Superior temporal gyrus (tissue), 1 donor: ENCODE data around the gene CHN2.
"Not testable (repeated sequence)": the region's sequence is repeated elsewhere in the genome, so short reads cannot be mapped to it uniquely, and the experiment has no call there.

Source experiments
- DNase-seq: peaks from one replicate; pipeline ENCODE4 v3.0.0-alpha.2; 2016; ENCODE audit errors: extremely low spot score

Gene CHN2

DNA sequence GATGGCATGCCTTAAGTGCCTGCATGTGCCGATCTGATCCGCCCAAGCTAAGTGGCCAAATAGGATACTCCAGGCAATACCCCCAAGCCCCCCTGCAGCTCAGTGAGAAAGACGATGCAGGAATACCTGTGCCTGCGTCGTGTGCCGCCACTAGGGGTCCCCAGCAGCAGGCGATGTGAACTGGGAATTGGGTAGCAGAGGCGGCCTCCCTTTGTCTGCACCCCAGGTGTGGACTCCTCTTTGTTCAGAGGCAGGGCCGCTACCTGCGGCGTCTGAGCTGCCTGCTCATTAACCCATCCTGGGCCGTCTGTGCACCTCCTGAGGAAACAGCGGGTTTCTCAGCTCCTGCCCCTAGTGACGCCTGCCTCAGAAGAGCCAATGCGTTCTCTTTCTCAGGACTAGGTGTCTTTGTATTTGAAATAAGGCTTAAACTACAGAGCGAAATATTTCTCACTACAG lies 4.8 kb upstream of the CHN2 start:
- peak; percentile 82 for DNase-seq

DNA sequence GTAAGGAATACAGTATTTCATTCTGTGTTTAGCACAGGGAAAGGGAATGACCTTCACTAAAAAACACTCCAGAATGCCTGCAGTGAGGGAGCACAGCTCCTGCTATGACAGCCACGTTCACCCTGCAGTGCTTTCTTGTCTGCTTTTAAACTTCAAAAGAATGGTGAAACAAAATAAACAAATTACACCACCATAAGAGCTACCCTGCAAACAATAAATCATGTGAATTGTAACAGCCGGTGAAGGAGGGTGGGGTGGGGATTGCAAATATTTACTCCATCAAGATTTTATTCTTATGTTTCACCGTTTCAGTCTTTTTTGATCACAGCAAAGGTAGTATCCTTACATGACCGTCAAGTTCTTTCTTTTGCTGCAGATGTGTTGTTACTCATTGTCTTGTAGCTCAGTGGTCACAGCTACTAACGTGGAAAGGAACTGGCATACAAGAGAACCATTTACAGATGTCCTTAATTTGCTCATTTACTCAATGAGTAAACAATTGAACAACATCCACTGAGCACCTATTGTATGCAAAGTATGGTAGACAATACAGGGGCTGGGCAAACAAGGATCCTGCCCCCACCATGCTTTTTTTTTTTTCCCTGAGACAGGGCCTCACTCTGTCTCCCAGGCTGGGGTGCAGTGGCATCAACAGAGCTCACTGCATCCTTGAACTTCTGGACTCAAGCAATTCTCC lies 4.1 kb upstream of the CHN2 start:
- no peak for DNase-seq

DNA sequence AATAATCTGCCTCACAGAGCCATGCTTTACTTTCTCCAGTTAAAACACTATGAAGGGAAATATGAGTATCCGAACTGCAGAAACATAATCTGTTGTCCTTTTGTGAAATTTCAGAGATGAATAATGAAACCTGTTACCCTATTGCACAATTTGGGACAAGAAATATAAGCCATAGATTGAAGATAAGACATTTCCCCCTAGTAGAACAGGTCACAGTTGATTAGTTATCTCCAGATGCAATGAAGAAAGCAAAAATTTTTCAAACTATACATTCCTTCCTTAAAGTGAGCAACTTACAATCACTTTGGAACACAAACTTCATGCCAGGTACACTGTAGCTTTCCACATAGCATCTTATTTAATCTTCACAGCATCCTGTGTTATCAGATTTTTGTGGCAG lies 2.3 kb upstream of the CHN2 start:
- DNase-seq: no peak

DNA sequence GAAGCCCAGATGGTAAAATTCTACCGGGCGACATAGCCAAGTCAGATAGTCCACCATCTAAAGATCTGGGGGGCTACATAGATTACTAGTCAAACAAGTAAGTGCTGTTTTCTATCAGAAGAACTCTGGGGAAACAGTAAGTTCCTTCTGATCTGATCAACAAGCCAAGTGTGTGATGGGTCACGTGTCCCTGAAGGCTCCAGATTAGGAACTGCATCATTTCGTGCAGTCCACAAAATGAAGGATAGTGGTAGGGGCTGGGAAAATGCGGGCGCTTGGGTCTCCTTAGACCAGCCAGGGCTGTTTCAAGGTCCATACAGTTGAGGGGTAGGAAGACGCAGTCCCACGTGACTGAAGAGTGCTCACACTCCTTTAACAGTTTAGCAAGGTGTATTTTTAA lies 1.8 kb upstream of the CHN2 start:
- DNase-seq: peak; percentile 35

DNA sequence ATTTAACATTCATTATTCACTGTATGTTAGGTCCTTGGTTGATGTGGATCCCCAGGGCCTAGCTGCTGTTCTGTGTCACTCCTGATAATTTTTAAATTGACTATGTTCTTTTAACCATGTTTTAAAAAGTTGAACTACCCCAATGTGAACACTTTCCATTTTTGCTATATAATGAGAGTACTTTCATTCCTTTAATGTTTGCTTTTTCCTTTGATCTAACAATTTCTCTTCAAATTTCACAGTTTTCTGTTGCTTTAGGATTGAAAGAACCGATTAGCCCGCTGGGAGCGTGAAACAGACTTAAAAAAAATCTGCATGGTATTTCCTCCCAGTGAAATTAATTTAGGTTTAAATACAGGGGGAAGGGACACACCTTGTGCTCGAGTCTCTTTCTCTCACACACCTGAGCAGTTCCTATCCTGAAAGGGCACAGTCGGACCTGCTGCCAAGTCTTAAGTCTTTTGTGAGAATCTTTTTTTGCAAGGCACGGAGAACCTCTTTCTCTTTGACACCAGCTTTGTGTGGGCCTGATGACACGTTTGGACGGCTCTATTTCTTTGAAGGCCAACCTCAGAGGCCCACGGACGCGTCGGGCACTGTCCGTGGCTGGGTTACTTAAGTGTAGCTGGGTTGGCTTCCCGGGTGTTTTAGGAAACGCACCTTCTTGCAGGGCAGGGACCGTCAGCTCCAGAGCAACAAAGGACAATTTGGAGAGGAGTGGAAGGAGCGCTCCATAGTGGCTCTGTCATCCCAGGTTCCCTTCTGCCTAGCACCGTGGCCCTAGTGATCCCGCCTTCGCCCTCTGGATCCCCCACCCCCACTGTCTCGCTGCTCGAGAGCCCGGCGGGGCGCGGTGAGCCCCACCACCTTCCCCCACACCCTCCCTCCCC lies 1.0 kb upstream of the CHN2 start:
- peak; percentile 38 for DNase-seq

DNA sequence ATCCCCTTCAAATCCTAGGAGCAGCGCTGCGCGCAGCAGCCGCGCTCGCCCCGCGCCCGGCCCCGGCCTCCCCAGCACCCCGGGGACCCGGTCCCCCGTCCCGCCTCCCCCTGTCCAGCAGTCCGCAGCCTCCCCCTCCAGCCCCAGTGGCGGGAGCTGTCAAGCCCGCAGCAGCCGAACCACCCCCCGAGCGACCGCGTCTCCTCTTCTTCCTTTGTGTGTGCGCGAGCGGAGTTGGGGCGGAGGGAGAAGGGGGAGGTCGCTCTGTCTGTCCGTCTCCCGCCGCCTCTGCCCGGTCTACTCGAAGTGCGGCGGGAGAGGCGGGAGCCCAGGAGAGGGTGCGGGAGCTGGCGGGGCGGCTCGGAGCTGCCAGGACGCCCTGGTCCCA lies 375 bp upstream of the CHN2 start:
- no peak for DNase-seq

DNA sequence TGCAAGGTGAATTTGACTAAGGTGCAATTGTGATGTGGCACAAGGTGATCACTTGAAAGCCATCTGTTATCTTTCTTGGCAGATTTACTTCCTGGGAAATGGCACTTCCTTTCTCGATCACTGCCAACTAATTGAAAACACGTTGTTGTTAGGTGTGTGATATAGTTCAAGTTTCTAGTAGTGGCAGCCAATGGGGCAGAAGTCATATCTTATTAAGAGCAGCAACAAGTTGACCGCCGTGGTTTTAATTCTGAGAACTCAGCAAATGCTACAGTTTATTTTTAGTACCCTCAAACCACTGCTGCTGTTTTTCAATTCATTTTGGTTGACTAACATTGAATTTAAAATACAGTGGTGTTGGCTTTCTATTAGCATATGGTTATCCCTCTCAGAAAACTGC lies 1.6 kb downstream of the CHN2 start:
- peak; percentile 40 for DNase-seq

DNA sequence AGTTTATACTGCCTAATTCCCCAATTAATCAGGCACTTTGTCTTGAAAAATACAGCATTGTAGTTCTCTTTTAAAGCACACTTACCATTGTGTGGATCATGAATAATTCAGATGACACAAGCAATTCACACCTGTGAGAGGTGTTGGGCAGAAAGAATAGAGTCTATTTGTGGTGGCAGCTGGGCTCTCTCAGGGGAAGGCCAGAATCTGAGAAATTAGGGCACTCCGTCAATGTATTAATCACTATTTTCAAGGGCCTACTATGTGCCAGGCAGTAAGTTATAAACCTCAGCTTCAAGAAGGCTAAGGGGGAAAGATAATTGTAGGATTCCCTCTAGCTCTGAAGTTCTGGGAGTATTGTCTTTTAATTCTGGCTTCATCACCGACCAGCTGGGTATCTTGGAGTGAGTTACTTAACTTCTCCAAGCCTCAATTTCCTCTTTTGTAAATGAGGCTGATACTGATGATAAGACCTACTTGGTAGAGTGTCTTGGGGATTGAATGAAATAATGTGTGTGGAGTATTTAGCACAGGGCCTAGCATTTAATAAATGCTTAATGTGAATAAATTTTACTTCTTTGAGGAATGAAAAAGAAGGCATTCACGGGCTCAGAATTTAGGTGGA lies 2.5 kb downstream of the CHN2 start:
- DNase-seq: no peak

DNA sequence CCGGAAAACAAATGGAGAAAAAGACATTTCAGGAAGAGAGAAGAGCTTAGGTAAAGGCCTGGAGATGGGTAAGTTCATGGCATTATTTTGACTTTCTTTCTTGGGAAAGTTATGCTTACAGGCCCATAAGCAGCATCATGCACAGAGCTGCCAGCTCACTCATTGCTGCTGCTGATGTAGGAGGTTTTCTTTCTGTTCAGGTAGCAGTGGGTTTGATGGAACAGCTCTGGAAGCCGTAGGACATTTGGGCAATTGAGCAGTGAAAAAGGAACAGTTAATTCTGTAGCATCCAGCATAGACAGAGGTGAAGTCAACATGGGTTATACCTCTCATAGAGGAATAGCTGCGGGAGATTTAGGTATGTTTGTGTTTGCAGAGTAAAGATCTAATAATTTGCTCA lies 3.3 kb downstream of the CHN2 start:
- DNase-seq: no peak

DNA sequence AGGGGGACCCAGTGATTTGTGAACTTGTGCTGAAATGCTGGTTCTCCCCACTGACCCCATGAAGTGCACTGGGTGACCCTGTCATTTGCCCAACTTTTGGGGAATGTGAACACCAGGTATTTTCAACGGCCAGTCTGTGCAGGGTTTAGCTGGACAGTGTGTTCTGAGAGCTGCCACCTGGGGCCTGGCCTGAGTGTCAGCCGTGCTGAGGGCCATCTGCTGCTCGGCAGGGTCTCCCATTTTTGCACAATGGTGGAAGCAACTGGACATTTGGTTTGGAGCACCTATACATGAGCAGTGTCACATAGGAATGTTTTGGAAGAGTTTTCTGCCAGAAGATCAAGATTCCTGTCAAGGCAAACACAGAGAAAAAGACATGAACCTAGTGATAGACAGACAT lies 5.2 kb downstream of the CHN2 start:
- DNase-seq: no peak

DNA sequence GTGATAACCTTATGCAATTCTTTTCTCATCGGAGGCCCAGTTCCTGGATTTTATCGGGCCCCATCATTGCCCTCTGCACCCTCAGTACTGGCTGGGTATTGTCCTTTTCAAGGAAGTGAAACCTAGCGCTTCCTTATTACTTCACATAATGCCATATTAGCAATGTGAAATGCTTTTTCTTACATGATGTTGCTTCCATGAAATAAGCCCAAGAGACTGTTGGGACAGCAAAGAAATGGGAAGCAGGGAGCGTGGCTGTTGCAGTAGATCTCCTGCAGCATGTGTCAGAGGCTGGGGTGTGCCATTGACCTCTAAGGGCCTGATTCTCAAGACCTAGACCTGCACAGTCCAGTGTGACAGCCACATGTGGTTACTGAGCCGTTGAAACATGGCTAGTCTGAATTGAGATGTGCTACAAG lies 8.1 kb downstream of the CHN2 start:
- no peak for DNase-seq

DNA sequence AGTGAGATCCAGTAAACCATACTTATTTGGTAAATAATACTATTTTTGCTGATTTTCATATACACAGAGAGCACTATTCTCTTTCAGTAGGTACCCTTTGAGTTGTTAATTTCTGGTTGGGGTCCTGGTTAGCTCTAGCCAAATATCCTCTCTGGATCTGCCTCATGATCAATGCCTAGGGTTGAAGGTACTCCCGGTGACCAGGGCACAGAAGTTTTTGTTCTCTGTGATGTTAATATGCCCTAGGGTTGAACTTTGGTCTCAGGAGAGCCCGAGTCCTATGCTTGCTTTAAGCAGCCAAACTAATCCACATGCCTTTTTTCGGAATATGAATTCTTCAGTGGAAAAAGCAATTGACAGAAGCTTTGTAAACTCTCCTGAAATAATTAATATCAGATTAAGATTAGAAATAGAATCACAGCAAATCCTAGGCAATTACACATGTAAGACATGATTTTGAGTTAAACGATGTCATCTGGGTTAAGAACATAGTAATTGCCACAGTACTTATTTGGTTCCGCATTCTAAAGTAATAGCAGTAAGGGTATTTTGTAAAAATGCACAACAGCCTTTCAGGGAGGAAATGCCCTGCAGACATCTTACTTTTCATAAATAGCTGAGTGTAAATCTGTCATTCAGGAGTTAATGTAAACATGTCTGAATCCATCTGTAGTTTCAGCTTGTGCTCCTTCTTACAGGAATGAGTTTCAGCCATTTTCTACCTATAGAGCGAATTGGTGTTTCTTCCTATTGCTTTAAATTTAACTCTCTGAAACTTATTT lies 10.1 kb downstream of the CHN2 start:
- DNase-seq: no peak

DNA sequence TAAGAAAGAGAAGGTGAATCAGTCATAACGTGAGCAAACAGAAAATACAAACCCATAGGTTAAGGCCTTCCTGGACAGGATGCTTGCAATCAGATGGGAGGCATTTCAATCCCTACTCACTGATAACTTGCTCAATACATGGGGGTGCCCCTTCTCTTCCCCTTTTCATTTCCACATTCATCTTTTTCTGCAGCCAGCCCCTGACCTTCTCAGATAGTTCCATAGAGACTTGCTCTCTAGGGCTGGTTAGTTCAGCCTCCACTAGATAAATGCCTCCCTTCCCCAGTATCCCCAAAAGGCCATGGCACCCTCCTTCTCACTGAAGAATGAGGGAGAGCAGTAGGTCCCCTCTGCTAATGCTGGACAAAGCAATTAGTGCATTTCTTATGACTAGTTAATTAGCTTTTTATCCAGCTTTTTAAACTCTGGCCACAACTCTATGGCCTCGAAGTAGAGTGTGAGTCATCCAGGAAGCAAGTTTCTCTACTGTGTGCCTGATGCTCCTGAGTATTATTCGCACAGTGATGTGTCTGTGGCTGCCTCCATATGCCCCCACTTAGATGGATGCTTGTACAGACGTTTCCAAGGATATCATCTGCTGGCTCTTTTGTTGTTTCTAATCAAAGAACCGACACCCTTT lies 12.7 kb downstream of the CHN2 start:
- DNase-seq: no peak

DNA sequence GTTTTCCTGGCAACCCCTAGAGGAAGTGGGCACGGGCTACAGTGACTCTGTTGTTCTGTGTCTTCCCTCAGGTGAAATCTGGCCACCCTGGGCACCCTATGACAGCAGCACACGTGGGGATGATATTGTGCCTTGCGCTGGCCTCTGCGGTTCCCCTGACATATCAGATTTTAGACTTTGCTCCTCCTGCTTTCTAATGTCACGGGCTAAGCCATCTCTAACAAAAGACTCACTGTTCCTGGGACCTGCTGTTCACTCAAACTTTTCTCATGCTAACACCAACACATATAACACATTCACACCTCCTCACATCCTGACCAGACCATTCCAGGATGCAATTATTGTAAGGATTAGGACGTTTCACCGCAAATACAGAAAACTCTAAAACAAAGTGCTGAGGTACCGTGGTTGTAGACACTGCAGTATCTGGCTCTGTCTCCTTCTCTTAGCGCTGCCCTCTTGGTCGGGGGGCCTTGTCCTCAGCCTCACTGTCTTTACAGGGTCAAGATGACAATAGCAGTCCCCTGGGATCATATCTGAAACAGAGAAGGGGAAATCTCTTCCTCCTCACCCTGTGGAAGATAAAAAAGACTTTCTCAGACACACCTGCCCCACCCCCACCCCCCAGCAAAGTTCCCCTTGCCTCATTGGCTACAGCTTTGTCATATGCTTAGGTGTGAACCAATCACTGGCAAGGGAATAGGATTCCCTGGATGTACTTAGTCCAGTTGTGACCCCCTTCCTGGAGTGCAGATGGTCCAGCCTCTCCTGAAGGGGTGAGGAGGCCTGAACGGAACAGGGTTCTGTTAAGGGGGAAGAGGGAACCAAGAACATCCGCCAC lies 14.1 kb downstream of the CHN2 start:
- no peak for DNase-seq

DNA sequence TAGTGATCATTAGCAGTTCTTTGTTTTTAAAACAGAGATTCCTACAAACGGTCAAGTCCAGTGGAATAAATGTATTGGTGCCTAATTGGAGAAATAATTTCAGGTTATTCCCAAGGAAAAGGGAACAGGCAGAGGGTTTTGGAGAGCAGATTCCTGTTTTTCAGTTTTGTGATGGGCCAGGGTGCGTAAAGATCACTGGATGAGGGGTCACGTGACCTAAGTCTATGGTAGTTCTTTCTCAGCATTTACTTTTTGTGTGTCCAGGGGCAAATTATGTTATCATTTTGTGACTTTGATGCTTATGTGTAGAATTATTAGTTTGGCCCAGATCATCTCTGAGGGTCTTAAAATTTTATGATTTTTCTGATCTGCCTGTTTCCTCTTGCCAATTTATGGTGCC lies 15.2 kb downstream of the CHN2 start:
- no peak for DNase-seq

DNA sequence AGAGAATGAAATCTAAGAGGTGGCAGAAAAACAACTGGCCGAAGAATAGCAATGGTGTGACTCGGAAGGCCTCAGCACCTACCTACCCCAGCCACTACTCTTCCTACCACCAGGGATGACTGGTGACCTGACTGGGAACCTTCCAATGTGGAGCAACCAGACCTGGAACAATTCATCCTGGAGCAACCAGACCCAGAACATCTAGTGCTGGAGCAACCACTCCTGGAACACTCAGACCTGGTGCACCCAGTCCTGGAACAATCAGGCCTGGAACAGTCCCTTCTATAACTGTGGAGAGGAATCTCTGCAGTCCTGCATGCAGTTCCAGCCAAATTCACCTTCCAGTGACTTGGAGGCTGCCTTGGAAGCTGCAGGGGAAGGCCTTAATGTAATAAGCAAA lies 18.2 kb downstream of the CHN2 start:
- DNase-seq: not testable (repeated sequence)

DNA sequence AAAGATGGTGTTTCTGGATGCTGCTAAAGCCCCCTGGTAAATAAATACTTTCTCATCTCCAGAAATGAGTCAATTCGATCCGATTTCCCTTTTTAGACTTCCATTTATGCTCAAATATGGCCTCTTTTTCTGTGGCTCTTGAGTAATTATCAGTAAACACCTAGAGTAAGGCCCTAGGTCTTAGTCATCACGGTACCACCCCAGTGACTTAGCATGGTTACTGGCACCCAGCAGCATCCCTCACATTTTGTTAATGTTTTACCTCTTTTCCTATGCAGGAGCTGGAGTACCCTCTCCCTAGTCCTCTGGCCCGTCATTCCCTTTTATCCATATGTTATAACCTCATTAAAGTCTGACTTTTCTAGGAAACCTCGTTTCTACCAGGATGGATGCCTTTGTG lies 19.5 kb downstream of the CHN2 start:
- no peak for DNase-seq

DNA sequence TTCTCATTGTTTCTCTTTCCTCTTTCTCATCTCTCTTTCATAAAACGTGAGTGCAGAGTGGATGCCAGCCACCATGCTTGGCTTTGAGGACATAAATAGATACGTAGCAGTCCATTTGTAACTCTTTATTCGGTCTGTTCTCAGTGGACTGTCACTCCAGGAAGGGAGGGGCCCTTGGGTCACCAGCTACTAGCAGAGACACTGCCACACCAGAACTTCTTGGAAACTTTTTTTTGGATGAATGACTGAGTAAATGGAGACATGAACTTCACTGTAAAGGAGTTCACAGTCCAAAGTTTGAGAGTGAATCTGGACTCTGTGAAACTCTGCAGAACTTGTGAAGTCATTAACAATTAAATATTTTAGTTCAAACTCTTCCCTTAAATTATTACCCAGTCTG lies 20.2 kb downstream of the CHN2 start:
- no peak for DNase-seq

DNA sequence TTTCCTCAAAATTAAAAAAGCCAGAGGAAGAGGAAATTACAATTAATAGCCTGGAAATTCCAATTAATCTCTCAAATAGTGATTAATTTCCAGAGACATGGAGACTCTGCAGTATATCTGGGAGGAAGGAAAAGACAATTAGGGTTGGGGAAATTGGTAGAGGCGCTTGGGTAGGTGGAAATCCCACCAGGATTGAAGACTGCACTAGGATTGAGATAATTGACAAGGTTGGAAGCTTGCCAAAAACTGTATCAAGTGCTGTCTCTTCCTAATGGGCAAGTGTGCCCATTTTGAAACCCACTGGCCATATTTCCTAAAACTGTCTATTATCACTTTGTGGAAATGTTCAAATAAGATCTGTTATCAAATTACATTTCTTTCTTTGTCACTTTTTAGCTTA lies 21.6 kb downstream of the CHN2 start:
- no peak for DNase-seq

DNA sequence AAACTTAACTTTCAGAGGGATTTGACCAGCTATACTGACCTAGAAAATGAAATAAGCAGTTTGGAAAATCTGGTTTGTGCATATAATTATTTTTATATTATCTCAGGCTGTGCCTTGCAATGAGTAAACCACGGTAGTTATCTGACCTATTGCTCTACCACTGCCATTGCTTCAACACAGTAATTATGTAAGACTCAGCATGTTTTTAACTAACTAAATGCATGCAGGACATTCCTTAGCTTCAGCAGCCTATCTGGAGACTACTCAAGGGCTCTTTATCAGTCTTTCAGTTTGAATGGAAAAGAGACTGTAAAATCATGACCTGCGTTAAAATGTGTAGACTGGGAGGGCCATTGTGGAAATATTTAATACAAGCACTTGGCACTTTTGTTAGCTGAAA lies 22.5 kb downstream of the CHN2 start:
- DNase-seq: no peak

DNA sequence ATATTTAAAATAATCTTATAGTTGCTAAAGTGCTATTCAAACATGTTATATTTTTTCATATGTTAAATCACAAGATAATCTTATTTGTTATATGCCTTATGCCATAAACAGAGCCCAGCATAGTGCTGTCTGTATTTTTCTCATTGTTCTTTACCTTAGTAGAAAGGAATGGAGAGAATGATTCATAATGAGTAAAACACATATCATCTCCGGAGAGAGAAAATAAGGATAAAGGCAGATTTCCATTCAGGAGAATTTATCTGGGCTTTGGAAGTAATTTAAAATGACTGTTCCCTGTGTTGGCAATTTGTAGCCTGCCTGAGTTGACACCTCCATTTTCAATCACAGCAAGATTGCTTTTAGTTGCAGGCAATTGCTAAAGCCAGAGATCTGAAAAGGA lies 30.2 kb downstream of the CHN2 start:
- DNase-seq: no peak
